HG02678 (cell line): ENCODE results near the gene ZNF133.
"Not testable (repeated sequence)": the region's sequence is repeated elsewhere in the genome, so short reads cannot be mapped to it uniquely, and the experiment has no call there.

Experiments
- ATAC-seq: cut with Tn5 transposase; IDR thresholded peaks from one replicate; pipeline ENCODE4 v1.9.1; 2021; ENCODE audit warnings: mild to moderate bottlenecking, moderate library complexity; ENCODE audit not compliant: unreplicated experiment

ZNF133 gene

GRCh38 chr20:18287915-18288748 is at the start of gene ZNF133:
TSS of gene ZNF133 (plus strand) at chr20:18288527. CDS start at chr20:18305687, 17,160 bp downstream.
- peak; percentile 98 for ATAC-seq

GRCh38 chr20:18240997-18241396 is 47.3 kb upstream of the ZNF133 start:
- ATAC-seq: no peak

GRCh38 chr20:18243802-18244201 is 44.5 kb upstream of the ZNF133 start:
- ATAC-seq: no peak

- not testable (repeated sequence) for ATAC-seq
Measured at GRCh38 chr20:18248545-18248944, 39.8 kb upstream of the ZNF133 start.

- no peak for ATAC-seq
Measured at GRCh38 chr20:18250217-18250616, 38.1 kb upstream of the ZNF133 start.

GRCh38 chr20:18252597-18253451 is 35.5 kb upstream of the ZNF133 start:
- no peak for ATAC-seq

GRCh38 chr20:18254615-18255014 is 33.7 kb upstream of the ZNF133 start:
- no peak for ATAC-seq

- ATAC-seq: no peak
Measured at GRCh38 chr20:18255526-18255925, 32.8 kb upstream of the ZNF133 start.

- ATAC-seq: no peak
Measured at GRCh38 chr20:18256440-18257090, 31.8 kb upstream of the ZNF133 start.

- no peak for ATAC-seq
Measured at GRCh38 chr20:18258126-18258860, 30.0 kb upstream of the ZNF133 start.

- no peak for ATAC-seq
Measured at GRCh38 chr20:18259730-18260129, 28.6 kb upstream of the ZNF133 start.

- ATAC-seq: no peak
Measured at GRCh38 chr20:18263723-18264122, 24.6 kb upstream of the ZNF133 start.

- no peak for ATAC-seq
Measured at GRCh38 chr20:18265441-18265840, 22.9 kb upstream of the ZNF133 start.

GRCh38 chr20:18266282-18266681 is 22.0 kb upstream of the ZNF133 start:
- no peak for ATAC-seq

- ATAC-seq: no peak
Measured at GRCh38 chr20:18267815-18268214, 20.5 kb upstream of the ZNF133 start.

GRCh38 chr20:18271160-18271559 is 17.2 kb upstream of the ZNF133 start:
- ATAC-seq: no peak

- ATAC-seq: no peak
Measured at GRCh38 chr20:18272451-18272850, 15.9 kb upstream of the ZNF133 start.

- ATAC-seq: no peak
Measured at GRCh38 chr20:18273738-18274137, 14.6 kb upstream of the ZNF133 start.

- not testable (repeated sequence) for ATAC-seq
Measured at GRCh38 chr20:18275960-18276359, 12.4 kb upstream of the ZNF133 start.

GRCh38 chr20:18276821-18277220 is 11.5 kb upstream of the ZNF133 start:
- ATAC-seq: peak; percentile 69

- no peak for ATAC-seq
Measured at GRCh38 chr20:18279242-18279641, 9.1 kb upstream of the ZNF133 start.
